GDM1 (cell line): ENCODE results near the gene AUTS2.
"Not testable (repeated sequence)": the region's sequence is repeated elsewhere in the genome, so short reads cannot be mapped to it uniquely, and the experiment has no call there.

Experiments
- DNase-seq: peaks from one replicate; lab custom pipeline; 2025; lab: John Stamatoyannopoulos, UW

The AUTS2 gene

GRCh38 chr7:69761290-69761922 is 163.1 kb downstream of the AUTS2 start:
- DNase-seq, result no peak

DNA sequence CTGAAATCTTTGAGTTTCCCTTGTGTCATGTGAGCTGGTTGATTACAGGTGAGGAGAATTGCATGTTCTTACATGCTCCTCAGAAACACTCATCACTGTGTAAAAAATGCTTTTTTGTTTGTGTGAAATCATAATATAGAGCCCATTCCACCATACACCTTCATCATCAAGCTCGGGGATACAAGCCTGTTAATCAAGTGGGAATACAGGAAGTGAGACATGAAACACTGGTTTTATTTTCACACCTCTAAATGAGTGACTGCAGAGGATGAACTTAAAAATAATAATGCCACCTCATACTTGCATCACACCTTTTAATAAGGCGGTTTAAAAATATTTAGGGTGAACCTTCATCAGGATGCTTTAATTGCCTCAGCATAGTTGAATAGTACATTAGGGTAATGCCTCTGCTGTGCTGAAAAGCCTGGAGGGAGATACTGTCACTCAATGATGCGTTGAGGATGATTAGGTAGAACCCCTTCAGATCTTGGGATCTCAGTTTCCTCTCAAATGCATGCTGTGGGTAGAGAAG is 164.6 kb downstream of the AUTS2 start:
- DNase-seq, result no peak

DNA sequence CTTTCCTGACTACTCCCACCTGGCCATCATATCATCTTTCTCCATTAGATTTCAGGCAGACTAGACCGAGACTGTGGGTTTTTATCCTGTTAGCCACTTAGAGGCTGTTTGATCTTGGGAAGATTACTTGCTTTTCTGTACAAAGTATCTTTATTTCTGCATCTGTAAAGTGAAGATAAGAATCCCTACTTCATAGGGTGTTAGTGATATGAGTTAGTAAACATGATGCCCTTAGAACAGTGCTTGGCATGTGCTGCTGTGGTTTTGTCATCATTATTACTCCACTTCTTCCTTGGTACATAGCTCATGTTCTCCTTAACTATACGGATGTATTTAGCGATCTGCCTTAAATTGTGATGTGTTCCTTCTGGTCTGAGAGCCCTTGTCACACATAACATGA is 165.2 kb downstream of the AUTS2 start:
- DNase-seq, result no peak

DNA sequence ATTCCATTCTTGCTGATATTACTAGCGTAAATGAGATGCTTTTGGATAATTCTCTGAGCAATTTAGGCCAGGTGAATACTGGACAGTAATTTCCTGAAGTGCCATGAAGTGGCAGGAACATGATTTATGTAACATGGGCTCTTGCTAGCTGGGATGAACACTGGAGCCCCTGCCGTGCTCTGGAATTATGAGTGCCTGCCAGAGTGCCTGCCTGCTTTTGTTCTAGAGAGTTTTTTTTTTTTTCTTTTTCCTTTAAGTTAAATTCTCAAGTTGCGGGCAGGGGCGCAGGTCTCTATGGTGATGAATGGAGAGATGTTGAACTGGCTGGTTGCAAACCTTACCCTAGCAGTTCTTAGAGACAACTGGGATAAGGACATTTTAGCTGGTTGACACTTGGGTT is 165.9 kb downstream of the AUTS2 start:
- DNase-seq, result no peak

DNA sequence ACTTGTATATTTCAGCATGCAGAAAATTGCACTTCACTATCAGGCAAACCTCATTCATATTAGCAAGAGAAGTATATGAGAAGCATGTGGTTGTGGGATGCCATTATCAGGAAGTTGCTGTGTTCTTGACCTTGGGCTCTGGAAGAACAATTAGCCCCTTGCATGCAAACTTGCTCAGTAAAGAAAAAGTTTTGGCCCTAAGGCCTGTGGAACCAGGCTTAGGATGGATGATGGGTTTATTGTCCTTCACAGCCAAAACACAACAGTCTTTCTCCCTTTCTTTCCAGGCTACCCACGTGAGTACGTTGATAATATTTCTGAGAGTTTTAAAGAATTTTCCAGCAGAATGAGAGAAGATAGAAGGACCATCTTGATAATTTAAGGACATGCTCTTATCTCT is 166.4 kb downstream of the AUTS2 start:
- no peak for DNase-seq

GRCh38 chr7:69765879-69766278 is 167.6 kb downstream of the AUTS2 start:
- no peak for DNase-seq

DNA sequence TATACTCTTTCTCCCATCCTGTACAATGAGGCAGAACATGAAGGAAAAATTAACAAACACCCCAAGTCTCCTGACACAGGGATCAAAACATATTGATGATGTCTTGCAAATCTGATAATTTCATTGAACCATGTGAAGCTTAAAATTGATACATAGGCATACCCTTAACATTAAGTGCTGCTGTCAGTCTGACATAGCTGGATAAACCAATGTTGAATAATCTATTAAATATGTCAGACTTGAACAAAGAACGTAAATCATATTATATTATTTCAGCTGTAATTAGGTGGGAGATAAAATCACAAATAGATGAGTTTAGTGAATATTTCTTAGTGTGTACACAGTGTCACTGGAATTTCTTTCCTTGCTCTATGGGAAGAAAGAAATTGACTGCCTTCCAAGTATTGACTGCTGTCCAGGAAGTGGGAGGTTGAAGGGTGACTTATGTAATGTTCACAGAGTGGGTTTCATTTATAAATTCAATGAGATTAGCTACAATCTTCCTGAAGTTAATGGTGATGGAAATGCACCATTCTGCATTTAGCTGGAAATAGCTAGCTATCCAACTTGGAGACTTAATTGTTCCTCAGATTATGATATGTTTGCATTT is 170.8 kb downstream of the AUTS2 start:
- no peak for DNase-seq

- DNase-seq, result no peak
Measured at GRCh38 chr7:69769826-69770225, 171.6 kb downstream of the AUTS2 start.

DNA sequence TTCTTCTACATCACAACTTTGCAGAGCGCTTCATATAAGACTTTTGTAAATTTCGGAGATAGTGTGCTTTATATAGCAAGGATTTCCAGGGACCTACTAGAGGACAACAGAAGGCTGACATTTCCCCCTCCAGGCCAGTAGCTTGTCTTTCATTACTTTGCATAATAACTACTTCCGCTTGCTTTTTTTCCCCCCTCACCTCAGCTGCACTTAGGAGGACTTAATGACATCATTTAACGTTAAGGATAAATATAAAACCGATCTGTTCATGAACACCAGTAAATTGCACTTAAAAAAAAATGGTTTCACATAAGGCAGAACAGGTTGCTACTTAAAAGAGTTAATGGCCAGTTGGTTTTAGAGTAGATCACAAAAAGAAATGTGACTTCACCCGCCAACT is 172.3 kb downstream of the AUTS2 start:
- DNase-seq, result no peak

DNA sequence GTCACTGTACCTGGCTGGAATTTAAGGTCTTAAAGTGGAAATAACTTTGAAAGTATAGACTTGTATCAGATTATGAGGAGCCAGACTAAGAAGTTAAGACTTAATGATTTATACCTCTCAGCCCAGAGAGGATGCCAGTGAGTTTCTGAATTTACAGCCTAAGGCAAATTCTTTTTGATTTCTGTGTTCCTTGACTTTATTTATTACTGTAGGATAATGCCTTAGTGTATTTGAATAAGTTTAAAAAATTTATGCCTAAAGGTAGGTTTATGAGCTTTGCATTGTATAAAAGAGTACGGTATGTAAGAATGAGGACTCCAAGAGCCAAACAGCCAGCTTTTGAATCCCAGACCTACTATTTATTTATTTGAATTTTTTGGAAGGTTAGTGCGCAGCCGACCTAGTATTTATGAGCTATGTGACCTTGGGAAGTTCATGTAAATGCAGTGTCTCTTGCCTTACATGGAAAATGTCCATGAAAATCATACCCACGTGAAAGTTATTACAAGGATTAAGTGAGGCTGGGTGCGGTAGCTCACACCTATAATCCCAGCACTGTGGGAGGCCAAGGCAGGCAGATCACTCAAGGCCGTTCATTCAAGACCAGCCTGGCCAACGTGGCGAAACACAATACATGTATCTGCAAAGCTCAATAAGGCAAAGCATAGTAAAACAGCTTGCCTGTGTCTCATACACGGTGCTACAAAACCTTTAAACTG is 174.6 kb downstream of the AUTS2 start:
- DNase-seq, result no peak

DNA sequence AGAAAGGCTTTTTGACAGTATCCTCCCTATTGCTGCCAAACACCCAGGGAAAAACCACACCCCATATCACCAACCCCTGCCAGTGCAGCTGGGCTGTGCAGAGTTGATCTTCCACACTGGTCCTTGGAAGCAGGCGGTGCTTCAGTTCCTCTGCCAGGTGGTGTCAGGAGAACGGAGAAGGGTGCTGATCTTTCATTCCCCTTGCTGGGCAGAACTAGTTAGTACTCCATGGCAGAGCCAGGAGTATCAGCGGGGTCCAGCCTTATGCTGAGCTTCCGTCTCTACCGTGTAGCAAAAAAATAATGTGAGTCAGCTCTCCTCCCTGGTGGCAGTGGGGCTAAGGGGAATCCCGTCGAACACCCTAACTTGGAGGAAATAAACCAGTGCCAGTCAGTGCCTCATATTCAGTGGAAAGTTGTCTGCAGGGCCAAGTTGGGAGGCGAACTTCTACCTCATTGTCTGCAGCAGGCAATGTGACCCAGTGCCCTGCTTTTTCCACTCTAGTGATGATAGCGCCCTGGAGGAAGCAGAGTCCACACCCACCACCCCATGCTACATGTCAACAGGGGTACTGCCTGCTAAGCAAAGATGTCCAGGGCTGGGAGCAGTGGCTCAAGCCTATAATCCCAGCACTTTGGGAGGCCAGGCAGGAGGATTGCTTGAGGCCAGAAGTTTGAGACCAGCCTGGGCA is 175.4 kb downstream of the AUTS2 start:
- DNase-seq, result no peak

GRCh38 chr7:69775231-69775771 is 177.0 kb downstream of the AUTS2 start:
- no peak for DNase-seq

DNA sequence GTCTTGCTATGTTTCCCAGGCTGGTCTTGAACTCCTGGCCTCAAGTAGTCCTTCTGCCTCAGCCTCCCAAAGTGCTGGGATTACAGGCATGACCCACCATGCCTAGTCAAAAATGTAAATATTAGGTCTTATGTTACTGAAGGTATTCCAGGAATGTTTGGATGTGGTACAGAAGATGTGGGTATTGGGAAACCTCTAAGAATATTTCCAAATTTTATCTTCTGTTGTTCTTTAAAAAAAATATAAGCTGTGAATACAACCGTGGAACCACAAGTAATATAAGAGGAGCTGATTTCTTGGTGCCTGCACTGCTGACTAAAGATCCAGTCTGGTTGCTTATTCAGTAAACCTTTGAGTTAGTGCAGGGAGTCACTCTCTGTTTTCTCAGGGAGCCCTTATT is 178.3 kb downstream of the AUTS2 start:
- DNase-seq, result no peak

- no peak for DNase-seq
Measured at GRCh38 chr7:69778138-69778537, 179.9 kb downstream of the AUTS2 start.

GRCh38 chr7:69780379-69780778 is 182.1 kb downstream of the AUTS2 start:
- no peak for DNase-seq

DNA sequence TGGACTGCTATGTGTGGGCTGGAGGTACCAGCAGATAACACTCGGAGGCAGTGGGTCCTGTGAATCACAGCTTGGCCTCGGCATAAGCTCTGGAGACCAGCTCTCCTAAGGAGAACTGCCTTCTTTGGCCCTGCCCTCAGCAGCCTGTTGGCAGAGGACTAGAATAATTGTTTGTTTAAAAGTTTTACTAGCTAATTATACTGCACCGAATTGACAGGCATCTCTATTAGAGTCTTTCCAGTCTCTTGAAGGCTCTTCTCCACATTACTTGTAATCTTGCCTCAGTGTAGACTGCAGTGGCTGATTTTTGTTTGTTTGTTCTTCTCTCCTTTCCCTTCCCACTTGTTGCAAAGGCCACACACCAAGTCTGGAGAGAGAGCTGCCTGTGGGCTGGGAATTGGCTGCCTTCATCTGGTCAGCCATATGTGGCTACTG is 183.2 kb downstream of the AUTS2 start:
- DNase-seq, result no peak

- DNase-seq, result no peak
Measured at GRCh38 chr7:69782917-69783684, 184.8 kb downstream of the AUTS2 start.

- not testable (repeated sequence) for DNase-seq
Measured at GRCh38 chr7:69786130-69786529, 187.9 kb downstream of the AUTS2 start.

- no peak for DNase-seq
Measured at GRCh38 chr7:69786730-69787395, 188.6 kb downstream of the AUTS2 start.

DNA sequence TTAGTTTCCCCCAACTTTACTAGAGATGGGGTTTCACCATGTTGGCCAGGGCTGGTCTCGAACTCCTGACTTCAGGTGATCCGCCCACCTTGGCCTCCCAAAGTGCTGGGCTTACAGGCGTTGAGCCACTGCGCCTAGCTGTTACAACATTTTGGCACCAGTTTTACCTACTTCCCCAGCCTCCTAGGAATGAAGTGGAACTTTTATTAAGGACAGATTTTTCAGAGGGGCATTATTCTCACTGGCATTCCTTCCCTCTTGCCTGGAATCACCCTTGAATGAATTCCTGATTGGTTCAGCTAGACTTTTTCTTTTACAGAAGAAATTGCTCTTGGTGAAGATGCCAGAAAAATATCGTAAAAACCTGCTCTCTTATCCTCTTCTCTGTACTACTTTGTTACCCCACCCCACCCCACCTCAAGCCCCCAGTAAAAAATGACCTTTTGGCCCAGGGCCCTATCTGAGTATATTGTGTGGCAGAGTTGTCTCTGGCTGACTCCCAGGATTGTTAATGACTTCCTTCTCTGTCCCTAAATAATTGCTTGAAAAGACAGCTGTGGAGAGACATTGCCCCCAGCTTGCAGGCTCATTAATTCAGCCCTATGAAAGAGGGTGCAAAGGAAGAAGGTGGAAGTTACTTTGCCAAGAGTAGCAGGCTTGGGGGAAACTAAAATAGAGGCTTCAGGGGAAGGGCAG is 189.6 kb downstream of the AUTS2 start:
- DNase-seq, result no peak
